KMS-11 (cell line): ENCODE measurements around the gene GAREM1.
A peak's percentile ranks its signal among the peaks of the same experiment; 100 is the strongest.

Source experiments
- H2AFZ ChIP-seq: fragments of 200-600 bp; sonication (generic); 2 replicates; pipeline ENCODE4 v1.6.1; 2016; ENCODE audit warnings: antibody characterized with exemption, mixed run types, low read depth
- H3K27ac ChIP-seq: fragments of 200-600 bp; sonication (generic); 2 replicates; pipeline ENCODE4 v1.6.1; 2016; ENCODE audit warnings: mild to moderate bottlenecking, mixed run types
- H3K27me3 ChIP-seq: fragments of 200-600 bp; sonication (generic); 2 replicates; pipeline ENCODE4 v1.6.1; 2017; ENCODE audit warnings: mild to moderate bottlenecking, low read depth, mixed run types, moderate library complexity; ENCODE audit not compliant: insufficient read depth
- H3K36me3 ChIP-seq: fragments of 200-600 bp; sonication (generic); 2 replicates; pipeline ENCODE4 v1.6.1; 2017; ENCODE audit warnings: mild to moderate bottlenecking, mixed run types; ENCODE audit not compliant: insufficient read depth
- H3K4me1 ChIP-seq: fragments of 200-600 bp; sonication (generic); 2 replicates; pipeline ENCODE4 v1.6.1; 2016; ENCODE audit warnings: mild to moderate bottlenecking, low read depth, mixed run types; ENCODE audit not compliant: poor library complexity, severe bottlenecking
- H3K4me2 ChIP-seq: fragments of 200-600 bp; sonication (generic); 2 replicates; pipeline ENCODE4 v1.7.0; 2016; ENCODE audit warnings: mild to moderate bottlenecking, mixed run types
- H3K4me3 ChIP-seq: fragments of 200-600 bp; sonication (generic); IDR thresholded peaks from 2 replicates; pipeline ENCODE4 v1.6.1; 2017; ENCODE audit warnings: low read depth, low read length, mixed read lengths; ENCODE audit not compliant: insufficient read depth
- H3K79me2 ChIP-seq: fragments of 200-600 bp; sonication (generic); 2 replicates; pipeline ENCODE4 v1.6.1; 2016; ENCODE audit warnings: low read depth, mixed run types; ENCODE audit not compliant: insufficient read depth
- H3K9ac ChIP-seq: fragments of 200-600 bp; sonication (generic); 2 replicates; pipeline ENCODE4 v1.6.1; 2016; ENCODE audit warnings: mild to moderate bottlenecking, mixed run types
- H4K20me1 ChIP-seq: fragments of 200-600 bp; sonication (generic); 2 replicates; pipeline ENCODE4 v1.6.1; 2016; ENCODE audit warnings: mild to moderate bottlenecking, mixed run types; ENCODE audit not compliant: insufficient read depth
- TF ChIP-seq, protein P1 (sequence below): fragments of 200-600 bp; sonication (generic); conservative IDR thresholded peaks from 2 replicates; pipeline ENCODE4 v1.6.1; 2017; ENCODE audit warnings: low read depth, mild to moderate bottlenecking, antibody characterized with exemption, low read length, moderate library complexity, mixed read lengths

GAREM1 gene

DNA sequence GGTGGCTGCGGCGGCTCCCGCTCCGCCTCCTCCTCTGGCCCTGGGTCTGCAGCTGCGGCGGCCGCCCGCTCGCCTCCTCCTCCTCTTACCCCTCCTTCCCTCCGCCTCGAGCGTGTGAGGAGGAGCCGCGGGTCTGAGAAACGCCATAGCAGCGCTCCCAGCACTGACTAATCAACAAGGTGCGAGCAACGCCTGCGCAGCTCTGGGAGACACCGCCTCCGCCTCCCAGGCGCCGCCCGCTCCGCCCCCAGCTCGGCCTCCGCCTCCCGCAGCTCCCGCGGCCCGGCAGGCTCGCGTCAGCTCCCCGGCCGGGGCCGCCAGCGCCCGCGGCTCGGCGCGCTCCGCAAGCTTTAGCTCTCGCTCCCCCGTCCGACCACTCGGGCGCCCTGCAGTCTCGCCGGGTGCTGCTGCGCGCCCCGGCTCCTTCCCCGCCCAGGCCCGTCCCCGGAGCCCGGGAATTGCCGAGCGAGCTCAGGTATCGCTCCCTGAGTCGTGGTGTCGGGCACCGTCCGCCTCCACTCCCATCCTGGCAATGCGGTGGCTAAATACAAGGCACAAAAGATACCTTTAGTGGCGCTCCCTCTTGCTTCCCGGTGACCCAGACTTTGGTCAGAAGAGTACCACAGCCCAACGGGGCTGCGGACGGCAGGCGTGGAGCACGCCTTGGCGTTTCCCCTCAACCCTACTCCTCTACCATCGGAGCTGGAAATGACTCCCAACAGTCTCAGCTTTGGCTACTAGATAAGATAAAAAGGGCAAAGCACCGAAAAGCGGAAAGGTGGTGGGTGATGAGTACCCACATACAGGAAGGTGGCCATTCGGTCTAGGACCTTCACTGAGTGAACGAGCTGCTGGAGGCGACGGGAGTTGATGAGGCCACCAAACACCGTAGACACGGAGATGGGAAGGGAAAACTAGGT is at the start of gene GAREM1:
Gene GAREM1, minus strand, starts transcription at position 169 of the 920 bp plus-strand sequence. CDS start 454 bp downstream, outside the sequence.
- TF ChIP-seq, protein P1, sequence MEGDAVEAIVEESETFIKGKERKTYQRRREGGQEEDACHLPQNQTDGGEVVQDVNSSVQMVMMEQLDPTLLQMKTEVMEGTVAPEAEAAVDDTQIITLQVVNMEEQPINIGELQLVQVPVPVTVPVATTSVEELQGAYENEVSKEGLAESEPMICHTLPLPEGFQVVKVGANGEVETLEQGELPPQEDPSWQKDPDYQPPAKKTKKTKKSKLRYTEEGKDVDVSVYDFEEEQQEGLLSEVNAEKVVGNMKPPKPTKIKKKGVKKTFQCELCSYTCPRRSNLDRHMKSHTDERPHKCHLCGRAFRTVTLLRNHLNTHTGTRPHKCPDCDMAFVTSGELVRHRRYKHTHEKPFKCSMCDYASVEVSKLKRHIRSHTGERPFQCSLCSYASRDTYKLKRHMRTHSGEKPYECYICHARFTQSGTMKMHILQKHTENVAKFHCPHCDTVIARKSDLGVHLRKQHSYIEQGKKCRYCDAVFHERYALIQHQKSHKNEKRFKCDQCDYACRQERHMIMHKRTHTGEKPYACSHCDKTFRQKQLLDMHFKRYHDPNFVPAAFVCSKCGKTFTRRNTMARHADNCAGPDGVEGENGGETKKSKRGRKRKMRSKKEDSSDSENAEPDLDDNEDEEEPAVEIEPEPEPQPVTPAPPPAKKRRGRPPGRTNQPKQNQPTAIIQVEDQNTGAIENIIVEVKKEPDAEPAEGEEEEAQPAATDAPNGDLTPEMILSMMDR = no peak
- peak within 1 kb of the TSS; percentile 4; the same call in 1 of the 2 replicates for H3K27ac ChIP-seq

DNA sequence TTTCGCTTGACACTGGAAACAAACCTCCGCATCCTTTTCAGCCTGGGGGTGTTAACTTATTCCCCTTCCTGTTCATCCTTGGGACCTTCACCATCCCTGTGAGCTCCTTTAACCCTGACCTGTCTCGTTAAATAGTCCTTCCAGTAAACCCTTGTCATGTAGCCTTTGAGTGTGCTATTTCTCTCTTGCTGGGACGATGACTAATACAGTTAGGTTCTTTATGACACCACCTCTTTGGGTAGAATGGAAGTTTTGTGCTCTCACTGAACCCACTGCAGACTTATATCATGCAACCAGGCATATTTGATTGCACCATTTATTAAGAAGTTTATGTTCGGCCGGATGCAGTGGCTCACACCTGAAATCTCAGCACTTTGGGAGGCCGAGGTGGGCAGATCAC is 40.5 kb upstream of the GAREM1 start:
- Histone ChIP-seq H3K36me3 (no peaks in the 10 kb centered on the region), H3K4me3 (no peak overlapping the region), H4K20me1 (no peaks in the 10 kb centered on the region), H3K27me3 (no peaks in the 10 kb centered on the region), H3K27ac (no peak overlapping the region), H3K4me2 (no peak overlapping the region), H2AFZ (no peak overlapping the region), H3K4me1 (no peaks in the 10 kb centered on the region), H3K9ac (no peak overlapping the region), H3K79me2 (no peaks in the 10 kb centered on the region)
- TF ChIP-seq, protein P1 = no peak

More for the DNA sequence above, at the start of gene GAREM1:
- Histone ChIP-seq H2AFZ (peak within 1 kb of the TSS; percentile 95), H3K4me1 (peaks cover 13% of the 10 kb centered on the region), H4K20me1 (no peaks in the 10 kb centered on the region), H3K27me3 (no peaks in the 10 kb centered on the region), H3K9ac (peak within 1 kb of the TSS; percentile 55), H3K79me2 (no peaks in the 10 kb centered on the region; the same call in 1 of the 2 replicates), H3K4me3 (no peak within 1 kb of the TSS), H3K4me2 (peak within 1 kb of the TSS; percentile 96), H3K36me3 (no peaks in the 10 kb centered on the region)

DNA sequence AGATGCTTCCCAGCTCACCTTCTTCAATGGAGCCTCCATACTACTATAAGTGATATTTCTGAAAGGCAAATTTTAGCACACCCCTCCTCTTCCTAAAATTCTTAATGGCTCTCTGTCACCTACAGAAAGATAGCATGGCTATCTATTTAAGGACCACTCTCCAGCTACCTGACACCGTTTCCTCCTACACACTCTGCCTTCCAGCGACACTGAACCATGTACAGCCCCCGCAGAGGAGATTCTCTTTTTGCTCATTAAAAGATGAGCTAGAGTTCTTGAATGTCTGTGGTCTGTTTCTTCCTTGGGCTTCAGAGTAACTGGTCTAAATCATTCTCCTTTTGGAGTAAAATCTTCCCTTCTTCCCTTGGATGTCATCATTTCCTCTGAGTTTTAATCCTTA is 38.4 kb upstream of the GAREM1 start:
- Histone ChIP-seq H3K36me3 (no peaks in the 10 kb centered on the region), H2AFZ (no peak overlapping the region), H3K27me3 (no peaks in the 10 kb centered on the region), H3K9ac (no peak overlapping the region), H3K4me1 (no peaks in the 10 kb centered on the region), H3K4me3 (no peak overlapping the region), H4K20me1 (no peaks in the 10 kb centered on the region), H3K27ac (no peak overlapping the region), H3K4me2 (no peak overlapping the region), H3K79me2 (no peaks in the 10 kb centered on the region)
- TF ChIP-seq, protein P1 = no peak

DNA sequence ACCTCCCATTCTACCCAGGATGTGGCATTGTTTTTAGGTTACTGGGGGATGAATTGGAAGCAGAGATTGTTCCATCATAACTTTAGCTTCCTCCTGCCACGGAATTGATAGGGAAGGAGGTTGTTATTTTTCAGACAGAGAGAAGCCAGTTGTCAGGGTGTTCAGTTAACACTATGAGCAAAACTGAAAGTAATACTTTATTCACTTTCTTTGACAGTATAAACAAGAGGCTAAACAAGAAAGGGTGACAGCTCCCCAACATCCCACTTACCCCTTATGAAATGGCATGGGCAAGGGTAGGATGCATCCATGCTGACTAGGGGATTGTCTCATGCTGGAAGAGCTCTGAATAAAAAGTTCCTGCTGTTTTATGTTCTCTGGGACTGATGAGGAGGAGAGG is 36.4 kb upstream of the GAREM1 start:
- H3K27me3 ChIP-seq = no peaks in the 10 kb centered on the region
- no peak overlapping the region for H3K4me3 ChIP-seq
- TF ChIP-seq, protein P1 = no peak
- no peak overlapping the region for H3K4me2 ChIP-seq
- no peak overlapping the region for H3K27ac ChIP-seq
- no peak overlapping the region for H3K9ac ChIP-seq
- H3K79me2 ChIP-seq = no peaks in the 10 kb centered on the region
- no peak overlapping the region for H2AFZ ChIP-seq
- H3K4me1 ChIP-seq = no peaks in the 10 kb centered on the region
- H3K36me3 ChIP-seq = no peaks in the 10 kb centered on the region
- H4K20me1 ChIP-seq = no peaks in the 10 kb centered on the region
